Small intestine (tissue), 7 donors: ENCODE measurements around the gene AKAP3. TPM values are rescaled to one million over a fixed set of nuclear protein-coding genes. Genes with fewer than 3 reads are reported as not detected.

ENCODE experiments used
- DNase-seq, 2 donors: peaks; one replicate each; pipeline versions ENCODE4 v3.0.0 to v3.0.0-alpha.2; 2013
- FAIRE-seq: peaks from 2 replicates; lab custom pipeline; 2012; peaks lifted over from hg19 to GRCh38; lab: Jason Lieb, UNC
- H3K27ac ChIP-seq, 3 donors: one replicate each; pipeline ENCODE4 v1.5.1; 2013; ENCODE audit warnings: low read length in 2 of 3, mild to moderate bottlenecking in 2 of 3, control low read depth in 1 of 3, inconsistent platforms in 1 of 3, low read depth in 1 of 3, moderate library complexity in 1 of 3
- H3K27me3 ChIP-seq, 3 donors: one replicate each; pipeline ENCODE4 v1.6.1; 2013; ENCODE audit warnings: low read length in 3 of 3, inconsistent platforms in 1 of 3; ENCODE audit not compliant: control insufficient read depth in 3 of 3, insufficient read depth in 3 of 3
- H3K36me3 ChIP-seq, 3 donors: one replicate each; pipeline ENCODE4 v1.6.1; 2013; ENCODE audit warnings: low read length in 3 of 3, inconsistent platforms in 1 of 3, low read depth in 1 of 3, mild to moderate bottlenecking in 1 of 3, moderate library complexity in 1 of 3; ENCODE audit not compliant: control insufficient read depth in 3 of 3, insufficient read depth in 2 of 3
- H3K4me1 ChIP-seq, 3 donors: one replicate each; pipeline ENCODE4 v1.6.1; 2013; ENCODE audit warnings: low read length in 2 of 3, inconsistent platforms in 1 of 3, low read depth in 1 of 3, mild to moderate bottlenecking in 1 of 3, moderate library complexity in 1 of 3; ENCODE audit not compliant: control insufficient read depth in 3 of 3, insufficient read depth in 2 of 3
- H3K4me3 ChIP-seq, 3 donors: one replicate each; pipeline ENCODE4 v1.5.1; 2013; ENCODE audit warnings: low read length in 3 of 3, control low read depth in 1 of 3, inconsistent platforms in 1 of 3, low read depth in 1 of 3, mild to moderate bottlenecking in 1 of 3, moderate library complexity in 1 of 3
- H3K9me3 ChIP-seq, 2 donors: one replicate each; pipeline ENCODE4 v1.6.1; 2013; ENCODE audit warnings: low read depth in 1 of 2, low read length in 1 of 2; ENCODE audit not compliant: control insufficient read depth in 2 of 2, insufficient read depth in 1 of 2
- WGBS, 3 donors: extraction: QIAGEN DNeasy Blood & Tissue Kit; methylation state at CpG; one replicate each; pipeline ENCODE4 v1.1.7; 2013; 5-methylcytosine and 5-hydroxymethylcytosine counted together
- polyA plus RNA-seq, 4 donors: library from polyadenylated mRNA; stranded (reverse) in 3 of 4; unstranded in 1 of 4; fragments of 200-250 nt in 3 of 4; fragments of 120-200 nt in 1 of 4; gene quantifications; one replicate each; pipeline versions ENCODE4 v1.2.1 to v1.2.3, GENCODE V29; 2013
- donor health status: healthy with polysubstance abuse.
- donor health status: control.
- donor health status: control.
- donor health status: Bipolar disorder and iron deficiency.
- donor health status: healthy.

The AKAP3 gene
- polyA plus RNA-seq, 4 donors: 0.45 to 2.5 (median 0.86) TPM

GRCh38 chr12:4579305-4580102 is 69.3 kb downstream of the AKAP3 start:
- Histone ChIP-seq H3K9me3 (no peaks in the 10 kb centered on the region), H3K27me3 (no peaks in the 10 kb centered on the region), H3K27ac (no peak overlapping the region), H3K36me3 (no peaks in the 10 kb centered on the region), H3K4me1 (no peaks in the 10 kb centered on the region), H3K4me3 (no peak overlapping the region)
- WGBS, 3 donors: 21 to 37% (median 30%) methylated on average over 8 of the region's 8 CpGs
- DNase-seq: peak; percentile 24 to 73
- FAIRE-seq: no peak

GRCh38 chr12:4572680-4573079 is 76.2 kb downstream of the AKAP3 start:
- H3K4me3 ChIP-seq: no peak overlapping the region
- no peaks in the 10 kb centered on the region for H3K36me3 ChIP-seq
- H3K27ac ChIP-seq: no peak overlapping the region
- no peaks in the 10 kb centered on the region for H3K9me3 ChIP-seq
- 80 to 94% (median 87%) methylated on average over 7 of the region's 7 CpGs for WGBS, 3 donors
- FAIRE-seq: no peak
- no peaks in the 10 kb centered on the region for H3K4me1 ChIP-seq
- no peak for DNase-seq
- H3K27me3 ChIP-seq: no peaks in the 10 kb centered on the region

GRCh38 chr12:4569261-4569660 is 79.6 kb downstream of the AKAP3 start:
- H3K4me3 ChIP-seq: no peak overlapping the region
- FAIRE-seq: no peak

GRCh38 chr12:4567073-4567881 is 81.6 kb downstream of the AKAP3 start:
- no peak overlapping the region for H3K27ac ChIP-seq
- DNase-seq (peak in 1 of 2 donors; percentile 17), FAIRE-seq (no peak)
- no peak overlapping the region for H3K4me3 ChIP-seq
- WGBS, 3 donors: 76 to 88% (median 82%) methylated on average over 3 of the region's 3 CpGs
- H3K4me1 ChIP-seq: peaks cover 0 to 2% (median 0%) of the 10 kb centered on the region in 3 donors
- no peaks in the 10 kb centered on the region for H3K36me3 ChIP-seq
- peaks cover 0 to 4% (median 0%) of the 10 kb centered on the region in 3 donors for H3K27me3 ChIP-seq
- no peaks in the 10 kb centered on the region for H3K9me3 ChIP-seq

More at GRCh38 chr12:4569261-4569660, 79.6 kb downstream of the AKAP3 start:
- no peak for DNase-seq
- H3K36me3 ChIP-seq: no peaks in the 10 kb centered on the region
- no peak overlapping the region for H3K27ac ChIP-seq
- H3K9me3 ChIP-seq: no peaks in the 10 kb centered on the region
- H3K27me3 ChIP-seq: no peaks in the 10 kb centered on the region
- 92 to 94% (median 92%) methylated on average over 4 of the region's 4 CpGs for WGBS, 3 donors
- no peaks in the 10 kb centered on the region for H3K4me1 ChIP-seq

GRCh38 chr12:4566474-4566873 is 82.4 kb downstream of the AKAP3 start:
- FAIRE-seq (no peak), DNase-seq (no peak)
- Histone ChIP-seq H3K36me3 (no peaks in the 10 kb centered on the region), H3K4me3 (no peak overlapping the region), H3K9me3 (no peaks in the 10 kb centered on the region), H3K27me3 (peaks cover 0 to 4% (median 0%) of the 10 kb centered on the region in 3 donors), H3K4me1 (peaks cover 0 to 10% (median 0%) of the 10 kb centered on the region in 3 donors), H3K27ac (no peak overlapping the region)
- WGBS, 3 donors: 73 to 88% (median 81%) methylated on average over 2 of the region's 2 CpGs

Other genes with a start within 250 kb of the AKAP3 start
- gene FGF6, start 203.2 kb downstream of the AKAP3 start, polyA plus RNA-seq: under 1 TPM in 1 of 4 donors, not detected in 3; 0.12 TPM
- 10 to 100 TPM in 2 of 4 donors, 1 to 10 TPM in 2; 1.4 to 16.5 (median 6.7) TPM for gene RAD51AP1, start 110.2 kb downstream of the AKAP3 start, polyA plus RNA-seq
- 10 to 100 TPM; 23.7 to 63.3 (median 28.9) TPM for gene DYRK4, start 86.8 kb downstream of the AKAP3 start, polyA plus RNA-seq
- 100 to 1,000 TPM in 1 of 4 donors, 10 to 100 TPM in 3; 64.6 to 113 (median 75.9) TPM for gene NDUFA9, start 63 bp upstream of the AKAP3 start, polyA plus RNA-seq
- 10 to 100 TPM in 1 of 4 donors, 1 to 10 TPM in 1, under 1 TPM in 1, not detected in 1; 0.67 to 14.4 (median 6.8) TPM for gene GALNT8, start 71.3 kb upstream of the AKAP3 start, polyA plus RNA-seq